Heart right ventricle (tissue), 16 donors: ENCODE results near the gene DCAF7. TPM values are rescaled to one million over a fixed set of nuclear protein-coding genes. Genes with fewer than 3 reads are reported as not detected.

Experiments used
- ATAC-seq, 8 donors: fragments of 200-7000 bp; cut with Tn5 transposase; one replicate each; pipeline ENCODE4 v1.9.1; 2020; ENCODE audit warnings: mild to moderate bottlenecking in 8 of 8, moderate library complexity in 8 of 8, moderate number of reproducible peaks in 1 of 8
- DNase-seq, 2 donors: peaks; one replicate each; pipeline ENCODE4 v3.0.0-alpha.2; 2020
- H3K27ac ChIP-seq, 10 donors: fragments of 200-600 bp; sonication (generic) in 2 of 10; one replicate each; pipeline versions ENCODE4 v1.5.0 to v1.8.0; 2020 to 2022; ENCODE audit warnings: mild to moderate bottlenecking in 3 of 10
- H3K27me3 ChIP-seq, 7 donors: fragments of 200-600 bp; one replicate each; pipeline ENCODE4 v1.8.0; 2021 to 2022; ENCODE audit warnings: mild to moderate bottlenecking in 2 of 7
- H3K36me3 ChIP-seq, 9 donors: fragments of 200-600 bp; sonication (generic) in 1 of 9; one replicate each; pipeline versions ENCODE4 v1.5.0 to v1.8.0; 2020 to 2022; ENCODE audit warnings: mild to moderate bottlenecking in 2 of 9
- H3K4me1 ChIP-seq, 9 donors: fragments of 200-600 bp; sonication (generic) in 1 of 9; one replicate each; pipeline versions ENCODE4 v1.5.0 to v1.8.0; 2020 to 2022; ENCODE audit warnings: mild to moderate bottlenecking in 4 of 9
- H3K4me3 ChIP-seq, 10 donors: fragments of 200-600 bp; sonication (generic) in 2 of 10; one replicate each; pipeline versions ENCODE4 v1.5.0 to v1.8.0; 2020 to 2022; ENCODE audit warnings: mild to moderate bottlenecking in 7 of 10, moderate library complexity in 2 of 10
- H3K9me3 ChIP-seq, 11 donors: fragments of 200-600 bp in 10 of 11; sonication (generic) in 2 of 11; one replicate each; pipeline versions ENCODE4 v1.5.0 to v1.8.0; 2013 to 2022; ENCODE audit warnings: mild to moderate bottlenecking in 2 of 11, control low read depth in 1 of 11, moderate library complexity in 1 of 11
- WGBS, 2 donors: extraction: QIAGEN DNeasy Blood & Tissue Kit; methylation state at CpG; one replicate each; pipeline ENCODE4 v1.1.7; 2013; ENCODE audit warnings: inconsistent platforms in 1 of 2; 5-methylcytosine and 5-hydroxymethylcytosine counted together
- intact Hi-C, 10 donors: fragments of 100-400 bp; cut with DNase I; formaldehyde crosslinking; loops; one replicate each; pipeline versions ENCODE4 v1.11.1 to v1.14.2; 2022
- polyA plus RNA-seq, 2 donors: library from polyadenylated mRNA; stranded (reverse); fragments of 200-250 nt; gene quantifications; one replicate each; pipeline ENCODE4 v1.2.3, GENCODE V29; 2013
- total RNA-seq, 10 donors: library from RNA; stranded (reverse); fragmentation: NEBNext Ultra II Directional in 3 of 10; extraction: Animal tissue kit (Norgen Biotek cat#: 25700) in 3 of 10; gene quantifications; one replicate each; pipeline versions ENCODE4 v1.2.1 to v1.2.4, GENCODE V29; 2021 to 2023
- TF ChIP-seq, protein P1 (sequence below), 9 donors: fragments of 200-600 bp; sonication (generic) in 2 of 9; IDR thresholded peaks; one replicate each; pipeline versions ENCODE4 v1.5.0 to v1.8.0; 2021 to 2022; ENCODE audit warnings: antibody characterized with exemption in 9 of 9, mild to moderate bottlenecking in 5 of 9, moderate library complexity in 1 of 9
- donor health status: Arrhythmogenic right ventricular cardiomyopathy.
- donor health status: ischemic (EF 13 %, LVEDD 7.1; RV severe dilation, severe dysfunction).
- donor health status: healthy with polysubstance abuse.
- donor health status: DM: no; HTN: yes; CAD: no.
- donor health status: DM: no; HTN: no; CAD: no.
- donor health status: ischemic (EF 25% LVEDD 6.9; RV normal size, moderate dysfunction).
- donor health status: ischemic (EF 25% LVEDD 5.7; RV mildly dilated, moderate dysfunction).
- donor health status: healthy.
- donor health status: DM: yes; HTN: yes; CAD: no.
- donor health status: Ischemic cardiomyopathy.
- donor health status: ischemic (EF 35%, LVEDD 5.7; RV mildly dilated, moderate dysfunction).
- donor health status: nonischemic (EF 11% LVEDD 7.7; RV severe dilation, severe dysfunction).
- donor health status: DM: yes; HTN: yes; CAD: no.
- donor health status: PGD.
- donor health status: ischemic (EF 29% LVEDD 5.4; RV normal size, mild dysfunction).
- donor health status: nonischemic (EF 23%, LVEDD 6.1; RV moderate dilation, normal function).

Gene DCAF7
- total and polyA plus RNA-seq, 12 donors: 10.2 to 60.7 (median 41.7) TPM

DNA sequence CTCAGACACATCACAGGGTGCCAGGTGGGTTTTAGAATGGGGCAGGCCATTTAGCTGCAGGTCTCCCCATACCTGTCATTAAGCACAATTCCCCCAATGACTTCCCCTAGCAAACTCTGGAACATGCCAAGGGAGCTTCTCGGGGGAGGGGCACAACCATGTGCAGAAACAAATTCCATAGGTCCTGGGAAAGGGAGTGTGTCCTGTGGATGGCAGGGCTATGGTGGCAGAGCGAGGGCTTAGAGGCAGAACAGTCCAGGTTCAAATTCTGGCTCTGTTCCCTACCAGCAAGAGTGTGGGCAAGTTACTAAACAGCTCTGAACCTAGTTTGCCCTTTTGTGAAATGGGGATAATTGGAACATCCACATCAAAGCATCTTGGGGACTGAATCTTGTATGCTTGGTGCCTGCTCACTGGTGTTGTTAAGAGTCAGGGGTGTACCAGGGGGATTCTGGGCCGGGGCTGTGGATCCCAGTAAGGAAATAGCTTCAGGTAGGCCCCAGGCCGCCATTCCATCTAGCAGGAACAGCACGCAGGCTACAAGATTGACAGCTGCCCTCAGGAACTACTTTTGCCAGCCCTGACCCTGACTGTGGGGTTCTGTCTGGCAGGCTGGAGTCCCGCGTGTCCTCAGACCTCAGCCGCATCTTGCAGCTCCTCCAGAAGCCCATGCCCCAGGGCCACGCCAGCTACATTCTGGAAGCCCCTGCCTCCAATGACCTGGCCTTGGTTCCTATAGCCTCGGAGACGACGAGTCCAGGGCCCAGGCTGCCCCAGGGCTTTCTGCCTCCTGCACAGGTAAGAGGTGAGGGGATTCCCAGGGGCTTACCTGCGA lies 5.6 kb upstream of the DCAF7 start:
- intact Hi-C loops: loop anchor here in 1 of 10 donors (10.0 kb wide), 1 partner anchor 50 kb away; no protein-coding TSS in a partner anchor
- H3K9me3 ChIP-seq: no peaks in the 10 kb centered on the region
- 90 to 91% methylated on average over 13 of the region's 13 CpGs for WGBS, 2 donors
- peaks cover 0 to 4% (median under 1%) of the 10 kb centered on the region in 7 donors for H3K27me3 ChIP-seq
- H3K36me3 ChIP-seq: no peaks in the 10 kb centered on the region
- ATAC-seq: no peak
- TF ChIP-seq, protein P1, sequence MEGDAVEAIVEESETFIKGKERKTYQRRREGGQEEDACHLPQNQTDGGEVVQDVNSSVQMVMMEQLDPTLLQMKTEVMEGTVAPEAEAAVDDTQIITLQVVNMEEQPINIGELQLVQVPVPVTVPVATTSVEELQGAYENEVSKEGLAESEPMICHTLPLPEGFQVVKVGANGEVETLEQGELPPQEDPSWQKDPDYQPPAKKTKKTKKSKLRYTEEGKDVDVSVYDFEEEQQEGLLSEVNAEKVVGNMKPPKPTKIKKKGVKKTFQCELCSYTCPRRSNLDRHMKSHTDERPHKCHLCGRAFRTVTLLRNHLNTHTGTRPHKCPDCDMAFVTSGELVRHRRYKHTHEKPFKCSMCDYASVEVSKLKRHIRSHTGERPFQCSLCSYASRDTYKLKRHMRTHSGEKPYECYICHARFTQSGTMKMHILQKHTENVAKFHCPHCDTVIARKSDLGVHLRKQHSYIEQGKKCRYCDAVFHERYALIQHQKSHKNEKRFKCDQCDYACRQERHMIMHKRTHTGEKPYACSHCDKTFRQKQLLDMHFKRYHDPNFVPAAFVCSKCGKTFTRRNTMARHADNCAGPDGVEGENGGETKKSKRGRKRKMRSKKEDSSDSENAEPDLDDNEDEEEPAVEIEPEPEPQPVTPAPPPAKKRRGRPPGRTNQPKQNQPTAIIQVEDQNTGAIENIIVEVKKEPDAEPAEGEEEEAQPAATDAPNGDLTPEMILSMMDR (IDR thresholded peaks at IDR 0.05): no peak
- H3K27ac ChIP-seq: no peak overlapping the region
- no peak overlapping the region for H3K4me3 ChIP-seq
- no peak for DNase-seq
- peaks cover 0 to 9% (median 6%) of the 10 kb centered on the region in 9 donors for H3K4me1 ChIP-seq

- no peak overlapping the region for H3K4me3 ChIP-seq
- DNase-seq (no peak), ATAC-seq (no peak)
- no peaks in the 10 kb centered on the region for H3K9me3 ChIP-seq
- H3K27ac ChIP-seq: no peak overlapping the region
- no peaks in the 10 kb centered on the region for H3K36me3 ChIP-seq
- no peaks in the 10 kb centered on the region for H3K27me3 ChIP-seq
- intact Hi-C loops: loop anchor here in 1 of 10 donors (10.0 kb wide), 1 partner anchor 52 kb away; no protein-coding TSS in a partner anchor
- WGBS, 2 donors: 86 to 89% methylated on average over 9 of the region's 9 CpGs
- H3K4me1 ChIP-seq: peaks cover 0 to 15% (median 12%) of the 10 kb centered on the region in 9 donors
- TF ChIP-seq, protein P1 (IDR thresholded peaks at IDR 0.05): no peak
Observed at GRCh38 chr17:63546308-63547082, 3.8 kb upstream of the DCAF7 start.

GRCh38 chr17:63547083-63547523 lies 3.2 kb upstream of the DCAF7 start:
- no peak for ATAC-seq
- Histone ChIP-seq H3K4me3 (no peak overlapping the region), H3K9me3 (no peaks in the 10 kb centered on the region), H3K36me3 (no peaks in the 10 kb centered on the region), H3K27ac (no peak overlapping the region), H3K4me1 (peaks cover 0 to 22% (median 18%) of the 10 kb centered on the region in 9 donors), H3K27me3 (no peaks in the 10 kb centered on the region)
- WGBS, 2 donors: 72 to 75% methylated on average over 5 of the region's 5 CpGs
- intact Hi-C loops: loop anchor here in 1 of 10 donors (10.0 kb wide), 1 partner anchor 52 kb away; no protein-coding TSS in a partner anchor
- DNase-seq: no peak
- TF ChIP-seq, protein P1 (IDR thresholded peaks at IDR 0.05): no peak
